ENCODE data around the gene HIPK4. TPM values are rescaled to one million over a fixed set of nuclear protein-coding genes. Genes with fewer than 3 reads are reported as not detected.

The HIPK4 gene
- total and polyA plus RNA-seq, 2 of the 4 experiments (the other 2 are of a cell fraction): 0.12 to 0.18 TPM

- TF ChIP-seq CEBPB (IDR thresholded peaks at IDR 0.05; ENCODE audit: low read depth, low read length): no peak
- TF ChIP-seq CHD1 (IDR thresholded peaks at IDR 0.05; ENCODE audit: low read depth, low read length): no peak
- TF ChIP-seq BHLHE40 (IDR thresholded peaks at IDR 0.05; ENCODE audit: low read depth, low read length): peak; percentile 96
Observed at GRCh38 chr19:40348125-40348913, 41.7 kb downstream of the HIPK4 start, which contains the start of the genes C19orf47 and PLD3 (continued).

GRCh38 chr19:40344422-40344821, 45.6 kb downstream of the HIPK4 start:
- Histone ChIP-seq H3K36me3 (ENCODE audit: control insufficient read depth, insufficient read depth, low read length) (peaks cover 10% of the 10 kb centered on the region), H2BK15ac (ENCODE audit: low read depth, low read length) (no peak overlapping the region), H3K79me1 (ENCODE audit: low read depth in 1 of 2, low read length in 2 of 2) (peaks cover 36 to 57% of the 10 kb centered on the region in 2 experiments), H2BK20ac (ENCODE audit: low read depth, low read length) (no peak overlapping the region), H3K9ac (ENCODE audit: low read depth, low read length) (no peak overlapping the region), H3K18ac (ENCODE audit: low read depth, low read length) (no peak overlapping the region), H3K56ac (ENCODE audit: extremely low read depth, insufficient read depth, low read length) (no peak overlapping the region), H2BK5ac (ENCODE audit: low read depth, low read length, poor library complexity, severe bottlenecking) (no peak overlapping the region), H4K20me1 (ENCODE audit: insufficient read depth, low read length) (no peaks in the 10 kb centered on the region; the same call in 1 of the 2 replicates), H3K14ac (replicated peaks; ENCODE audit: low read depth, low read length) (no peak overlapping the region), H3K27ac (ENCODE audit: insufficient read depth, low read length) (no peak overlapping the region), H3K23ac (ENCODE audit: low read depth, low read length) (no peak overlapping the region), H3K4ac (ENCODE audit: low read depth, low read length) (no peak overlapping the region), H4K5ac (ENCODE audit: low read depth, low read length) (no peak overlapping the region), H3K27me3 (ENCODE audit: control insufficient read depth, insufficient read depth, low read length) (no peaks in the 10 kb centered on the region), H2AFZ (replicated peaks; ENCODE audit: low read length, poor library complexity) (no peak overlapping the region), H2AK9ac (replicated peaks; ENCODE audit: low read depth, low read length, poor library complexity) (peak overlapping the region; percentile 37), H4K91ac (ENCODE audit: insufficient read depth, low read depth, low read length) (no peak overlapping the region), H3K9me3 (ENCODE audit: control insufficient read depth, insufficient read depth, low read length) (no peaks in the 10 kb centered on the region), H2AK5ac (ENCODE audit: low read depth, low read length) (no peak overlapping the region), H3K4me1 (ENCODE audit: control insufficient read depth, insufficient read depth, low read length) (peaks cover 3% of the 10 kb centered on the region; the same call in 1 of the 2 replicates), H3K4me2 (ENCODE audit: low read depth, low read length) (no peak overlapping the region), H3K4me3 (ENCODE audit: insufficient read depth, low read depth, low read length) (no peak overlapping the region), H2BK120ac (ENCODE audit: low read depth, low read length) (no peak overlapping the region), H4K8ac (ENCODE audit: low read depth in 2 of 2, low read length in 2 of 2) (no peak overlapping the region), H3K9me1 (ENCODE audit: insufficient read depth, low read length) (peaks cover 16% of the 10 kb centered on the region)
- dilution Hi-C loops (cut with HindIII; ENCODE audit: low sequenced_read_pairs, unreplicated experiment) (no loop called here), in situ Hi-C loops (cut with MboI; ENCODE audit: low sequenced_read_pairs) (no loop called here), intact Hi-C loops (cut with micrococcal nuclease) (no loop called here)
- POLR2A ChIA-PET (ENCODE audit: unreplicated experiment): no interaction called here
- ATAC-seq (ENCODE audit: low read depth) (no peak), DNase-seq (no peak)
- WGBS, 2 experiments (ENCODE audit: extremely low coverage in 2 of 2, insufficient read length in 1 of 2): 100% methylated on average over 3 of the region's 7 CpGs; no CpG with 5 or more reads in 1 of the 2 experiments
- CTCF ChIA-PET: no interaction called here
- no TSS peak for BruUV-seq (replicated peaks)
- TF ChIP-seq MAFK (IDR thresholded peaks at IDR 0.05; ENCODE audit: low read depth, low read length) (no peak), NFE2L2 (IDR thresholded peaks at IDR 0.05; ENCODE audit: low read depth, low read length) (no peak), CTCF (conservative IDR thresholded peaks at IDR 0.05; ENCODE audit: low read depth, low read length) (no peak), RAD21 (IDR thresholded peaks at IDR 0.05; ENCODE audit: low read length) (no peak), RFX5 (IDR thresholded peaks at IDR 0.05; ENCODE audit: low read depth, low read length) (no peak), RCOR1 (IDR thresholded peaks at IDR 0.05; ENCODE audit: insufficient replicate concordance, low read length) (no peak), CHD1 (IDR thresholded peaks at IDR 0.05; ENCODE audit: low read depth, low read length) (no peak), POLR2A (IDR thresholded peaks at IDR 0.05; ENCODE audit: low read depth, low read length) (no peak), CEBPB (IDR thresholded peaks at IDR 0.05; ENCODE audit: low read depth, low read length) (no peak), FOS (IDR thresholded peaks at IDR 0.05; ENCODE audit: low read depth, low read length) (no peak), BHLHE40 (IDR thresholded peaks at IDR 0.05; ENCODE audit: low read depth, low read length) (no peak), MAZ (IDR thresholded peaks at IDR 0.05; ENCODE audit: borderline replicate concordance, low read depth, low read length) (no peak), MXI1 (IDR thresholded peaks at IDR 0.05; ENCODE audit: borderline replicate concordance, low read depth, low read length) (no peak), SMC3 (IDR thresholded peaks at IDR 0.05; ENCODE audit: low read depth, low read length) (no peak), USF2 (IDR thresholded peaks at IDR 0.05; ENCODE audit: low read depth, low read length) (no peak)

Data from IMR-90 (cell line).